Kidney epithelial cell (primary cell): ENCODE data around the gene YDJC. TPM values are rescaled to one million over a fixed set of nuclear protein-coding genes. Genes with fewer than 3 reads are reported as not detected.
"Not testable (repeated sequence)": the region's sequence is repeated elsewhere in the genome, so short reads cannot be mapped to it uniquely, and the experiment has no call there.

ENCODE experiments used
- DNase-seq: peaks from one replicate; pipeline ENCODE4 v3.0.0-alpha.2; 2010; ENCODE audit warnings: low read depth
- H3K27me3 ChIP-seq: 2 replicates; pipeline ENCODE4 v1.6.0; 2011; ENCODE audit warnings: low read length; ENCODE audit not compliant: control insufficient read depth, insufficient read depth
- H3K36me3 ChIP-seq: 2 replicates; pipeline ENCODE4 v1.5.1; 2011; ENCODE audit warnings: low read length; ENCODE audit not compliant: control insufficient read depth, insufficient read depth
- H3K4me3 ChIP-seq: 2 replicates; pipeline ENCODE4 v1.5.1; 2011; ENCODE audit warnings: low read depth, mild to moderate bottlenecking, control low read depth, low read length
- total RNA-seq: library from RNA; depleted of rRNA; stranded (reverse); fragments of >200 nt; gene quantifications from 2 replicates; pipeline ENCODE4 v1.2.3, GENCODE V29; 2015
- TF ChIP-seq, protein P1 (sequence below): IDR thresholded peaks from 2 replicates; pipeline ENCODE4 v1.5.1; 2011; ENCODE audit warnings: mild to moderate bottlenecking, moderate library complexity, low read length, control low read depth, inconsistent platforms; ENCODE audit not compliant: insufficient read depth, poor library complexity, severe bottlenecking

Gene YDJC
- total RNA-seq, 1 donor from 2014 or later: 95.5 TPM

DNA sequence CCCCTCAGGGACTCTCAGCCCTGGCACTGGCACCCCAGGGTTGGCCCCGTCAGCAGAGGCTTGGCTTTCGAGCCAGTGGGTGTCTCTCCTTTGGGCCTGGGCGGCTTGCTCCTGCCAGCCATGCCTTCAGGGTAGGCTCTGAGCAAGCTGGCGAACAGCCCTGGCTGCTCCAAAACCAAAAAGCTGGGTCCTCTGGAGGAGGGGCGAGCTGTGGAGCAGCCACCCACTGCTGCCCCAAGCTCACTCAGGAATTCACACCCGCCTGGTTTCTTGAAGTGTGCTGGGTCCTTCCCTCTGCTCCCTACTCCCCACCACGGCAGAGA lies 6.2 kb downstream of the YDJC start:
- no peaks in the 10 kb centered on the region for H3K27me3 ChIP-seq
- TF ChIP-seq, protein P1, sequence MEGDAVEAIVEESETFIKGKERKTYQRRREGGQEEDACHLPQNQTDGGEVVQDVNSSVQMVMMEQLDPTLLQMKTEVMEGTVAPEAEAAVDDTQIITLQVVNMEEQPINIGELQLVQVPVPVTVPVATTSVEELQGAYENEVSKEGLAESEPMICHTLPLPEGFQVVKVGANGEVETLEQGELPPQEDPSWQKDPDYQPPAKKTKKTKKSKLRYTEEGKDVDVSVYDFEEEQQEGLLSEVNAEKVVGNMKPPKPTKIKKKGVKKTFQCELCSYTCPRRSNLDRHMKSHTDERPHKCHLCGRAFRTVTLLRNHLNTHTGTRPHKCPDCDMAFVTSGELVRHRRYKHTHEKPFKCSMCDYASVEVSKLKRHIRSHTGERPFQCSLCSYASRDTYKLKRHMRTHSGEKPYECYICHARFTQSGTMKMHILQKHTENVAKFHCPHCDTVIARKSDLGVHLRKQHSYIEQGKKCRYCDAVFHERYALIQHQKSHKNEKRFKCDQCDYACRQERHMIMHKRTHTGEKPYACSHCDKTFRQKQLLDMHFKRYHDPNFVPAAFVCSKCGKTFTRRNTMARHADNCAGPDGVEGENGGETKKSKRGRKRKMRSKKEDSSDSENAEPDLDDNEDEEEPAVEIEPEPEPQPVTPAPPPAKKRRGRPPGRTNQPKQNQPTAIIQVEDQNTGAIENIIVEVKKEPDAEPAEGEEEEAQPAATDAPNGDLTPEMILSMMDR: no peak
- H3K36me3 ChIP-seq: peaks cover 3% of the 10 kb centered on the region
- no peak for DNase-seq
- no peak overlapping the region for H3K4me3 ChIP-seq

DNA sequence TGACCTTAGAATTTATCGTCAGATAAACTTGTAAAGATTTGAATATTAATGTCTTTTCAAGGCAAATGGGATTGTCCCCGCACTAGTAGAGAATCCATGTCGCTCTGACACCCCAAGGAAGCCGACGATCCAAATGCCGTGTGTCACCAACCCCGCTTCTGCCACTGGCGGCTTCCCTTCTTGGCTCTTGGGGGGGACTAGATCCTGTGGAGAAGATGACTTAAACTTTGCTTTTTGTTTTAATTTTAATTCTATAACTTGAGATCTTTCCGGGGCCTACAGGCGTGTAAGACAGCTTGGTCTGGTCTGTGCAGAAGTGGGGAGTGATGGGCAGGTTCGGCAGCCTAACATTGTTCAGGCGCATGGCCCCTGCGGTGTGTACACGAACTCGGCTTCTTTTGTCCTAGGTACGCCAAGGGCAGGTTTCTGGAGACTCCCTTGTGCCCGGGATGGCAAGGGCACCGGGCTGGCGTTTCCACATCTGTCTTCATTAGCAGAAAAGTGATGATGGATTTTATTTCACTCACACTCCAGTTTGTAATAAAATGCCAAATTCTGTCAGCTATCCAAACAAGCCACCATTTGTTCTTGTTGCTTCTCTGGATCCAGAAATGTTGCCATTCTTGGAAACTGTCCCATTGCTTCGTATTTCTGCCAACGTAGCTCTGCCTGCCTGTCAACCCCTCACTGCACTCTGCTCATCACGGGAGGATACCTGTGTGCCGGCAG lies 6.7 kb downstream of the YDJC start:
- Histone ChIP-seq H3K4me3 (no peak overlapping the region), H3K36me3 (peaks cover 3% of the 10 kb centered on the region), H3K27me3 (no peaks in the 10 kb centered on the region)
- no peak for DNase-seq
- TF ChIP-seq, protein P1: no peak

DNA sequence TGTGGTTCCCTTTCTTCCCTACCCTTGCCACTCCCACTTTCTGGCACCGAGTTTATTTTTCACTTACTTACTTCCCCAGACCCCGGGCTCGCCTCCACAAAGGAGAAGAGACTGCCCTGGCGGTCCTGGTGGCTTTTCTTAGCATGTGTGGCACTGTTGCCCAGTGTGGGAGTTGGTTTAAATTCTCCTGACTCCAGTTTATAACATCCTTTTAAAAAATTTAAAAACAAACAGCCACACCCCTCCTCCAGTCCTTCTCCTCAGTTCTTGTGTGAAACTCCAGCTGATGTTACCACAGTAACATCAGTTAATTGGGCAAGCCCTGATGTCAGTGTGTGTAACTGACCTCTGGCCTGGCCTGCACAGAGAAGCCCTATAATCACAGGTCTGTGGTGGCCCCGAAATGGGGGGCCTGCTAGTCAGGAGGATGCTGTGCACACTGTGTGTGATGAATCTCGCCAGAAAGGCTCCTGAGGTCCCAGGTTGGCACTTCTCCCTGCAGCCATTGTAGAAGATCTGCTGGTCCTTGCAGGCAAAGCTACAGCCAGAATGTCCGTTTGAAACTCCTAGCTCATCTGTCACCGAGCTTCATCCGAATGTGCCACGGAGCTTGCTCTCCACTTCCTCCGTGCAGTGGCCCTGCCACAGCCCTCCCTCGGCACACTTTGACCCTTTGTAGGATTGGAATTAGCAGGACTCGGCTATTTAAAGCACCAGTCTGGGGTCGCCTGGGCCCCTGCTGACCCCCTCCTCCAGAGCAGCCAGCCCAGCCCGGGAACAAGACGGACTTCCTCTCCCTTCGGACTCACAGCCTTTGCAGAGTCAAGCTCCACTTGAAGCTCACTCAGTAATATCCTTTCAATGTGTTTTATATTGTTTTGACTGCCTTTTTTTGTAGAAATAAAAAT lies 7.6 kb downstream of the YDJC start:
- TF ChIP-seq, protein P1: no peak
- H3K36me3 ChIP-seq: peaks cover 3% of the 10 kb centered on the region

DNA sequence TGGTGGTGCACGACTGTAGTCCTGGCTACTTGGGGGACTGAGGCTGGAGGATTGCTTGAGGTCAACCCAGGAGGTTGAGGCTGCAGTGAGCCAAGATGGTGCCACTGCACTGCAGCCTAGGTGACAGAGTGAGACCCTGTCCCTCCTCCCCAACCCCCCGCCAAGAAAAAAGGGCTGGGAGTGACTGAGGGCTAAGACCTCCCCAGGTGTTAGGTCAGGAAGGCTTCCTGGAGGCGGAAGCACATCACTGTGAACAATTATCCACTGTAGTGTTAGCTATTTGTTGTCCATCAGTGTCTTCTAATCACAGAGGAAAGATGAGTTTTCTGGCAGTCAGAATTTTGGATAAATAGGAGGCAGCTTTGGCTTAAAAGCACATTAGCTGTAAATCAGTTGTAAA lies 8.8 kb downstream of the YDJC start:
- Histone ChIP-seq H3K27me3 (no peaks in the 10 kb centered on the region), H3K36me3 (peaks cover 3% of the 10 kb centered on the region), H3K4me3 (no peak overlapping the region)
- TF ChIP-seq, protein P1: no peak
- DNase-seq: no peak

More for the DNA sequence above, 7.6 kb downstream of the YDJC start:
- H3K4me3 ChIP-seq: no peak overlapping the region
- DNase-seq: no peak
- H3K27me3 ChIP-seq: no peaks in the 10 kb centered on the region

DNA sequence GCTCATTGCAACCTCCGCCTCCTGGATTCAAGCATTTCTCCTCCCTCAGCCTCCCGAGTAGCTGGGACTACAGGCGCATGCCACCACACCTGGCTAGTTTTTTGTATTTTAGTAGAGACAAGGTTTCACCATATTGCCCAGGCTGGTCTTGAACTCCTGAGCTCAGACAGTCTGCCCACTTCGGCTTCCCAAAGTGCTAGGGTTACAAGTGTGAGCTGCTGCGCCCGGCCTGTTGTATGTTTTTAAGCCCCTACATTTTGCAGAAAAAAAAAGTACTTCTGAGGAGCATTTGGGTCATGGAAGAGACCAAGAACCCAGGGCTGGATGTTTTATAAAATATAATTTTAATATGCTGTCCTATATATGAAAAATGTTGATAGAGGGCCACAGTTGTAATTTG lies 12.5 kb downstream of the YDJC start:
- not testable (repeated sequence) for H3K4me3 ChIP-seq, DNase-seq, H3K27me3 ChIP-seq, H3K36me3 ChIP-seq

DNA sequence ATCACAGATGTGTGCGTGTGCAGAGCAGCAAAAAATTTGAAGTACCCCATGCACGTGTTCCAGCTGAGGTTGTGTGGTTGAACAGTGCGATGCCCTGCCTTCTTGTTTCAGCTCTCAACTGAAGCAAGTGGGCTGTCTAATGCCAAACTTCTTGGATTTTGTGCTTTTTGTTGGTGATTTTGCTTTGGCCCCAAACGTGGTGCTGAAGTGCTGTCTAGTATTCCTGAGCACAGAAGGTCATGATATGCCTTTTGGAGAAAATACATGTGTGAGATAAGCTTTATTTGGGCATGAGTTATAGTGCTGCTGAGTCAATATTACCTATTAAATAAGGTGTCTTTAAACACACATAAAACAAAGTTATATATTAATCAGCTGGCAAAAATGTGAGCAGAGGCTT lies 14.1 kb downstream of the YDJC start:
- Histone ChIP-seq H3K36me3 (peaks cover 1% of the 10 kb centered on the region), H3K4me3 (no peak overlapping the region)
- TF ChIP-seq, protein P1: no peak

More for the DNA sequence above, 14.1 kb downstream of the YDJC start:
- no peaks in the 10 kb centered on the region for H3K27me3 ChIP-seq
- DNase-seq: no peak
